ENCODE measurements around the gene POLR1C. TPM values are rescaled to one million over a fixed set of nuclear protein-coding genes. Genes with fewer than 3 reads are reported as not detected.
A peak's percentile ranks its signal among the peaks of the same experiment; 100 is the strongest.
"Not testable (repeated sequence)": the region's sequence is repeated elsewhere in the genome, so short reads cannot be mapped to it uniquely, and the experiment has no call there.

POLR1C gene
- total RNA-seq, 1 donor: 28.6 TPM

GRCh38 chr6:43524483-43524961 lies 7.6 kb downstream of the POLR1C start:
- Histone ChIP-seq H3K27me3 (ENCODE audit: insufficient read depth, low read length) (no peaks in the 10 kb centered on the region), H3K9me3 (ENCODE audit: low read depth, low read length) (no peaks in the 10 kb centered on the region), H3K4me1 (ENCODE audit: insufficient read depth, low read length) (no peaks in the 10 kb centered on the region), H2AFZ (ENCODE audit: low read length) (no peak overlapping the region), H3K79me2 (ENCODE audit: insufficient read depth, low read length) (peaks cover 10% of the 10 kb centered on the region), H3K4me2 (ENCODE audit: insufficient read depth, low read length) (no peak overlapping the region), H3K4me3 (ENCODE audit: insufficient read depth, low read length) (no peak overlapping the region), H3K27ac (ENCODE audit: low read depth, low read length) (no peak overlapping the region), H3K36me3 (ENCODE audit: insufficient read depth, low read length) (peaks cover 87% of the 10 kb centered on the region), H4K20me1 (ENCODE audit: insufficient read depth, low read length) (peaks cover 5% of the 10 kb centered on the region)
- no peak for DNase-seq (ENCODE audit: insufficient read length, low spot score, missing footprints)
- no peak for TF ChIP-seq CTCF (IDR thresholded peaks at IDR 0.05; ENCODE audit: extremely low read depth, low read depth, low read length)

GRCh38 chr6:43532201-43532600 lies 15.3 kb downstream of the POLR1C start:
- DNase-seq (ENCODE audit: insufficient read length, low spot score, missing footprints): no peak
- Histone ChIP-seq H3K4me2 (ENCODE audit: insufficient read depth, low read length) (no peak overlapping the region), H4K20me1 (ENCODE audit: insufficient read depth, low read length) (no peaks in the 10 kb centered on the region), H2AFZ (ENCODE audit: low read length) (no peak overlapping the region), H3K4me3 (ENCODE audit: insufficient read depth, low read length) (no peak overlapping the region), H3K36me3 (ENCODE audit: insufficient read depth, low read length) (peaks cover 53% of the 10 kb centered on the region), H3K4me1 (ENCODE audit: insufficient read depth, low read length) (peaks cover 3% of the 10 kb centered on the region), H3K27ac (ENCODE audit: low read depth, low read length) (peak overlapping the region; percentile 52), H3K79me2 (ENCODE audit: insufficient read depth, low read length) (no peaks in the 10 kb centered on the region), H3K9me3 (ENCODE audit: low read depth, low read length) (no peaks in the 10 kb centered on the region), H3K27me3 (ENCODE audit: insufficient read depth, low read length) (no peaks in the 10 kb centered on the region)
- TF ChIP-seq CTCF (IDR thresholded peaks at IDR 0.05; ENCODE audit: extremely low read depth, low read depth, low read length): no peak

GRCh38 chr6:43538986-43539385 lies 22.1 kb downstream of the POLR1C start:
- not testable (repeated sequence) for H3K9me3 ChIP-seq (ENCODE audit: low read depth, low read length); H3K4me3 ChIP-seq (ENCODE audit: insufficient read depth, low read length); H3K27me3 ChIP-seq (ENCODE audit: insufficient read depth, low read length); H3K4me1 ChIP-seq (ENCODE audit: insufficient read depth, low read length); H3K79me2 ChIP-seq (ENCODE audit: insufficient read depth, low read length); H3K27ac ChIP-seq (ENCODE audit: low read depth, low read length); H4K20me1 ChIP-seq (ENCODE audit: insufficient read depth, low read length); DNase-seq (ENCODE audit: insufficient read length, low spot score, missing footprints); H2AFZ ChIP-seq (ENCODE audit: low read length); H3K4me2 ChIP-seq (ENCODE audit: insufficient read depth, low read length)
- H3K36me3 ChIP-seq (ENCODE audit: insufficient read depth, low read length): peaks cover 53% of the 10 kb centered on the region

- not testable (repeated sequence) for H3K27ac ChIP-seq (ENCODE audit: low read depth, low read length); H3K4me3 ChIP-seq (ENCODE audit: insufficient read depth, low read length)
- peaks cover 53% of the 10 kb centered on the region for H3K36me3 ChIP-seq (ENCODE audit: insufficient read depth, low read length)
Observed at GRCh38 chr6:43539409-43539808, 22.5 kb downstream of the POLR1C start.

GRCh38 chr6:43540507-43540906 lies 23.6 kb downstream of the POLR1C start:
- H3K9me3 ChIP-seq (ENCODE audit: low read depth, low read length): no peaks in the 10 kb centered on the region
- no peak overlapping the region for H2AFZ ChIP-seq (ENCODE audit: low read length)
- TF ChIP-seq CTCF (IDR thresholded peaks at IDR 0.05; ENCODE audit: extremely low read depth, low read depth, low read length): no peak
- no peak overlapping the region for H3K4me2 ChIP-seq (ENCODE audit: insufficient read depth, low read length)
- H3K27ac ChIP-seq (ENCODE audit: low read depth, low read length): no peak overlapping the region
- H3K4me1 ChIP-seq (ENCODE audit: insufficient read depth, low read length): no peaks in the 10 kb centered on the region
- H4K20me1 ChIP-seq (ENCODE audit: insufficient read depth, low read length): no peaks in the 10 kb centered on the region
- peaks cover 58% of the 10 kb centered on the region for H3K36me3 ChIP-seq (ENCODE audit: insufficient read depth, low read length)
- no peaks in the 10 kb centered on the region for H3K79me2 ChIP-seq (ENCODE audit: insufficient read depth, low read length)
- no peak for DNase-seq (ENCODE audit: insufficient read length, low spot score, missing footprints)
- H3K27me3 ChIP-seq (ENCODE audit: insufficient read depth, low read length): no peaks in the 10 kb centered on the region
- H3K4me3 ChIP-seq (ENCODE audit: insufficient read depth, low read length): no peak overlapping the region

More at GRCh38 chr6:43539409-43539808, 22.5 kb downstream of the POLR1C start:
- H4K20me1 ChIP-seq (ENCODE audit: insufficient read depth, low read length); H3K9me3 ChIP-seq (ENCODE audit: low read depth, low read length); H3K4me1 ChIP-seq (ENCODE audit: insufficient read depth, low read length); DNase-seq (ENCODE audit: insufficient read length, low spot score, missing footprints); H3K4me2 ChIP-seq (ENCODE audit: insufficient read depth, low read length); H2AFZ ChIP-seq (ENCODE audit: low read length); H3K27me3 ChIP-seq (ENCODE audit: insufficient read depth, low read length); H3K79me2 ChIP-seq (ENCODE audit: insufficient read depth, low read length): not testable (repeated sequence)
